ENCODE measurements around the gene HTR5A.

Gene HTR5A

DNA sequence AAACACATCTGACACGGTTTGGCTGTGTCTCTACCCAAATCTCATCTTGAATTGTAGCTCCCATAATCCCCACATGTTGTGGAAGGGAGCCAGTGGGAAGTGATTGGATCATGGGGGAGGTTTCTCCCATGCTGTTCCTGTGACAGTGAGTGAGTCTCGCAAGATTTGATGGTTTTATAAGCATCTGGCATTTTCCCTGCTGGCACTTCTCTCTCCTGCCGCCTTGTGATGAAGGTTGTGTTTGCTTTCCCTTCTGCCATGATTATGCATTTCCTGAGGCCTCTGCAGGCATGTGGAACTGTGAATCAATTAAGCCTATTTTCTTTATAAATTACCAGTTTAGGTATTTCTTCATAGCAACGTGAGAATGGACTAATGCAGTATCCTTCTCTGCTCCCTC is 5.9 kb upstream of the HTR5A start:
- H3K36me3 ChIP-seq (replicated peaks in 1 of 2; ENCODE audit: control insufficient read depth in 2 of 2, insufficient read depth in 2 of 2, low read length in 2 of 2): no peaks in the 10 kb centered on the region
- peaks cover 0 to 4% of the 10 kb centered on the region in 2 donors for H3K4me1 ChIP-seq (ENCODE audit: control insufficient read depth in 2 of 2, insufficient read depth in 1 of 2, low read depth in 1 of 2, low read length in 2 of 2)
- no peak overlapping the region for H2AK5ac ChIP-seq (ENCODE audit: low read depth, low read length)
- H4K8ac ChIP-seq (ENCODE audit: low read depth, low read length): no peak overlapping the region
- no peak overlapping the region for H3K18ac ChIP-seq (ENCODE audit: low read length)
- no peak overlapping the region for H3K4me2 ChIP-seq (ENCODE audit: insufficient read depth, low read length, poor library complexity, severe bottlenecking)
- H3K9me3 ChIP-seq (replicated peaks in 1 of 2; ENCODE audit: control insufficient read depth in 2 of 2, insufficient read depth in 1 of 2, low read depth in 1 of 2, low read length in 2 of 2): no peaks in the 10 kb centered on the region
- WGBS, 2 donors (ENCODE audit: extremely low coverage in 2 of 2, insufficient read length in 2 of 2, insufficient replicate concordance in 1 of 2): no CpG with 5 or more reads among the region's 4 CpGs
- no peak overlapping the region for H3K4me3 ChIP-seq (ENCODE audit: low read length in 2 of 2)
- no peak overlapping the region for H3K14ac ChIP-seq (ENCODE audit: low read length)
- H2BK120ac ChIP-seq (ENCODE audit: low read depth, low read length): no peak overlapping the region
- H2BK12ac ChIP-seq (ENCODE audit: low read length): no peak overlapping the region
- H2AFZ ChIP-seq (ENCODE audit: low read length): no peak overlapping the region
- no peak overlapping the region for H3K4ac ChIP-seq (ENCODE audit: low read length)
- no peak overlapping the region for H3K9ac ChIP-seq (ENCODE audit: low read depth, low read length, poor library complexity)
- no peak overlapping the region for H3K23ac ChIP-seq (ENCODE audit: low read depth, low read length, poor library complexity)
- no peak overlapping the region for H4K91ac ChIP-seq (ENCODE audit: low read depth, low read length, poor library complexity)
- H3K79me1 ChIP-seq (ENCODE audit: low read depth, low read length): no peaks in the 10 kb centered on the region
- peaks cover 0 to 10% (median 0%) of the 10 kb centered on the region in 3 experiments for H3K27me3 ChIP-seq (ENCODE audit: control insufficient read depth in 3 of 3, insufficient read depth in 3 of 3, low read depth in 1 of 3, low read length in 3 of 3)
- H2BK15ac ChIP-seq (ENCODE audit: low read length): no peak overlapping the region
- DNase-seq (ENCODE audit: low spot score): no peak
- no peak overlapping the region for H3K27ac ChIP-seq (replicated peaks; ENCODE audit: low read length)
- H2BK5ac ChIP-seq (ENCODE audit: low read length): no peak overlapping the region

GRCh38 chr7:155066417-155066950 is 3.6 kb upstream of the HTR5A start:
- Histone ChIP-seq H2BK120ac (ENCODE audit: low read depth, low read length) (no peak overlapping the region), H2BK12ac (ENCODE audit: low read length) (no peak overlapping the region), H3K4me1 (ENCODE audit: control insufficient read depth in 2 of 2, insufficient read depth in 1 of 2, low read depth in 1 of 2, low read length in 2 of 2) (peaks cover 0 to 4% of the 10 kb centered on the region in 2 donors), H2BK15ac (ENCODE audit: low read length) (no peak overlapping the region), H4K8ac (ENCODE audit: low read depth, low read length) (no peak overlapping the region), H3K4me2 (ENCODE audit: insufficient read depth, low read length, poor library complexity, severe bottlenecking) (no peak overlapping the region), H3K23ac (ENCODE audit: low read depth, low read length, poor library complexity) (no peak overlapping the region), H3K9me3 (replicated peaks in 1 of 2; ENCODE audit: control insufficient read depth in 2 of 2, insufficient read depth in 1 of 2, low read depth in 1 of 2, low read length in 2 of 2) (no peaks in the 10 kb centered on the region), H2BK5ac (ENCODE audit: low read length) (no peak overlapping the region), H3K27ac (replicated peaks; ENCODE audit: low read length) (no peak overlapping the region), H3K9ac (ENCODE audit: low read depth, low read length, poor library complexity) (no peak overlapping the region), H3K79me1 (ENCODE audit: low read depth, low read length) (no peaks in the 10 kb centered on the region), H3K36me3 (replicated peaks in 1 of 2; ENCODE audit: control insufficient read depth in 2 of 2, insufficient read depth in 2 of 2, low read length in 2 of 2) (no peaks in the 10 kb centered on the region), H3K27me3 (ENCODE audit: control insufficient read depth in 3 of 3, insufficient read depth in 3 of 3, low read depth in 1 of 3, low read length in 3 of 3) (peaks cover 2 to 17% (median 13%) of the 10 kb centered on the region in 3 experiments), H2AK5ac (ENCODE audit: low read depth, low read length) (no peak overlapping the region), H2AFZ (ENCODE audit: low read length) (no peak overlapping the region), H3K4me3 (ENCODE audit: low read length in 2 of 2) (no peak overlapping the region), H3K4ac (ENCODE audit: low read length) (no peak overlapping the region), H3K18ac (ENCODE audit: low read length) (no peak overlapping the region), H4K91ac (ENCODE audit: low read depth, low read length, poor library complexity) (no peak overlapping the region), H3K14ac (ENCODE audit: low read length) (no peak overlapping the region)
- no peak for DNase-seq (ENCODE audit: low spot score)
- WGBS, 2 donors (ENCODE audit: extremely low coverage in 2 of 2, insufficient read length in 2 of 2, insufficient replicate concordance in 1 of 2): no CpG with 5 or more reads among the region's 7 CpGs

DNA sequence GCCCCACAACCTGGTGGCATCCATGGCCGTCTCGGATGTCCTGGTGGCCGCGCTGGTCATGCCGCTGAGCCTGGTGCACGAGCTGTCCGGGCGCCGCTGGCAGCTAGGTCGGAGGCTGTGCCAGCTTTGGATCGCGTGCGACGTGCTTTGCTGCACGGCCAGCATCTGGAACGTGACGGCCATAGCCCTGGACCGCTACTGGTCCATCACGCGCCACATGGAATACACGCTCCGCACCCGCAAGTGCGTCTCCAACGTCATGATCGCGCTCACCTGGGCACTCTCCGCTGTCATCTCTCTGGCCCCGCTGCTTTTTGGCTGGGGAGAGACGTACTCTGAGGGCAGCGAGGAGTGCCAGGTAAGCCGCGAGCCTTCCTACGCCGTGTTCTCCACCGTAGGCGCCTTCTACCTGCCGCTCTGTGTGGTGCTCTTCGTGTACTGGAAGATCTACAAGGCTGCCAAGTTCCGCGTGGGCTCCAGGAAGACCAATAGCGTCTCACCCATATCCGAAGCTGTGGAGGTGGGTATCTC is 1.1 kb downstream of the HTR5A start:
- peaks cover 0 to 4% of the 10 kb centered on the region in 2 donors for H3K4me1 ChIP-seq (ENCODE audit: control insufficient read depth in 2 of 2, insufficient read depth in 1 of 2, low read depth in 1 of 2, low read length in 2 of 2)
- H3K14ac ChIP-seq (ENCODE audit: low read length): no peak overlapping the region
- H3K23ac ChIP-seq (ENCODE audit: low read depth, low read length, poor library complexity): peak overlapping the region; percentile 90
- DNase-seq (ENCODE audit: low spot score): no peak
- no peak overlapping the region for H3K4ac ChIP-seq (ENCODE audit: low read length)
- no peak overlapping the region for H3K4me2 ChIP-seq (ENCODE audit: insufficient read depth, low read length, poor library complexity, severe bottlenecking)
- no peak overlapping the region for H3K27ac ChIP-seq (replicated peaks; ENCODE audit: low read length)
- no peaks in the 10 kb centered on the region for H3K79me1 ChIP-seq (ENCODE audit: low read depth, low read length)
- H3K27me3 ChIP-seq (ENCODE audit: control insufficient read depth in 3 of 3, insufficient read depth in 3 of 3, low read depth in 1 of 3, low read length in 3 of 3): peaks cover 2 to 18% (median 13%) of the 10 kb centered on the region in 3 experiments
- H2BK15ac ChIP-seq (ENCODE audit: low read length): no peak overlapping the region
- H4K91ac ChIP-seq (ENCODE audit: low read depth, low read length, poor library complexity): no peak overlapping the region
- H2AFZ ChIP-seq (ENCODE audit: low read length): no peak overlapping the region
- no peaks in the 10 kb centered on the region for H3K36me3 ChIP-seq (replicated peaks in 1 of 2; ENCODE audit: control insufficient read depth in 2 of 2, insufficient read depth in 2 of 2, low read length in 2 of 2)
- no peak overlapping the region for H2BK120ac ChIP-seq (ENCODE audit: low read depth, low read length)
- no peak overlapping the region for H4K8ac ChIP-seq (ENCODE audit: low read depth, low read length)
- H3K9me3 ChIP-seq (replicated peaks in 1 of 2; ENCODE audit: control insufficient read depth in 2 of 2, insufficient read depth in 1 of 2, low read depth in 1 of 2, low read length in 2 of 2): no peaks in the 10 kb centered on the region
- WGBS, 2 donors (ENCODE audit: extremely low coverage in 2 of 2, insufficient read length in 2 of 2, insufficient replicate concordance in 1 of 2): no CpG with 5 or more reads among the region's 43 CpGs
- no peak overlapping the region for H3K18ac ChIP-seq (ENCODE audit: low read length)
- H2AK5ac ChIP-seq (ENCODE audit: low read depth, low read length): no peak overlapping the region
- H2BK12ac ChIP-seq (ENCODE audit: low read length): no peak overlapping the region
- H3K4me3 ChIP-seq (ENCODE audit: low read length in 2 of 2): no peak overlapping the region
- peak overlapping the region; percentile 26 for H3K9ac ChIP-seq (ENCODE audit: low read depth, low read length, poor library complexity)
- H2BK5ac ChIP-seq (ENCODE audit: low read length): no peak overlapping the region

DNA sequence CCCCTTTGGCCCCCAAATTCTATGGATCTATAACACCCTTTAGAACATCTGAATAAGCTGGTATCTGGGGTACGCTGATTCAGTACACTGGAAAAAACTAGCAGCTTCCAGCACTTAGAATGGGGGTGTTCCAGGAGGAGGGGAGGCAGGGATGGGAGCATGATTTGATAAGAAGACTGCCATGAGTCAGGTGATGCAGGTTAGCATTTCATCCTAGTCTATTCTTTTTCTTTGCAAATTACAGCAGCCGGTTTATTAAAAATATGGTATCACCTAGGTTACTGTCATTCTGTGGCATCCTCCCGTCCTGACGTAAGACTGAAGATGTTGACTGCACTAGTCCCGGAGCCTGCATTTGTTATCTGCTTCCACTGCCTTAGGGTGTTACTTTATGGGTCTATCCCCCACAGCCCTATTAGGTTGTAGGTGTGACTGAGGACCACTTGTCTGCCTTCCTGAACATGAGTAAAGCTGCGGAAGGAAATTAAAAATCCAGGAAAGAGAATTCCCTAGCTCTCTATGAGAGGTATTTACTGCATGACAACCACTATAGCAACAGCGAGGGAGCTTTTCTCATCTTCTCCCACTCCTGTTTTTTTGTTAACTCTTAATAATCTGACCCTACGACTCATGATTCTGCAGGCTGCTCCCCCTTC is 1.9 kb downstream of the HTR5A start:
- Histone ChIP-seq H4K91ac (ENCODE audit: low read depth, low read length, poor library complexity) (no peak overlapping the region), H3K23ac (ENCODE audit: low read depth, low read length, poor library complexity) (no peak overlapping the region), H3K4me1 (ENCODE audit: control insufficient read depth in 2 of 2, insufficient read depth in 1 of 2, low read depth in 1 of 2, low read length in 2 of 2) (peaks cover 0 to 4% of the 10 kb centered on the region in 2 donors), H3K27me3 (ENCODE audit: control insufficient read depth in 3 of 3, insufficient read depth in 3 of 3, low read depth in 1 of 3, low read length in 3 of 3) (peaks cover 2 to 18% (median 13%) of the 10 kb centered on the region in 3 experiments), H3K9ac (ENCODE audit: low read depth, low read length, poor library complexity) (no peak overlapping the region), H3K36me3 (replicated peaks in 1 of 2; ENCODE audit: control insufficient read depth in 2 of 2, insufficient read depth in 2 of 2, low read length in 2 of 2) (no peaks in the 10 kb centered on the region), H4K8ac (ENCODE audit: low read depth, low read length) (no peak overlapping the region), H3K14ac (ENCODE audit: low read length) (no peak overlapping the region), H2BK120ac (ENCODE audit: low read depth, low read length) (no peak overlapping the region), H3K4me3 (ENCODE audit: low read length in 2 of 2) (no peak overlapping the region), H3K4me2 (ENCODE audit: insufficient read depth, low read length, poor library complexity, severe bottlenecking) (no peak overlapping the region), H2AFZ (ENCODE audit: low read length) (no peak overlapping the region), H3K18ac (ENCODE audit: low read length) (no peak overlapping the region), H3K4ac (ENCODE audit: low read length) (no peak overlapping the region), H2BK5ac (ENCODE audit: low read length) (no peak overlapping the region), H2BK15ac (ENCODE audit: low read length) (no peak overlapping the region), H3K9me3 (replicated peaks in 1 of 2; ENCODE audit: control insufficient read depth in 2 of 2, insufficient read depth in 1 of 2, low read depth in 1 of 2, low read length in 2 of 2) (no peaks in the 10 kb centered on the region), H3K79me1 (ENCODE audit: low read depth, low read length) (no peaks in the 10 kb centered on the region), H3K27ac (replicated peaks; ENCODE audit: low read length) (no peak overlapping the region), H2AK5ac (ENCODE audit: low read depth, low read length) (no peak overlapping the region), H2BK12ac (ENCODE audit: low read length) (no peak overlapping the region)
- no peak for DNase-seq (ENCODE audit: low spot score)
- no CpG with 5 or more reads among the region's 8 CpGs for WGBS, 2 donors (ENCODE audit: extremely low coverage in 2 of 2, insufficient read length in 2 of 2, insufficient replicate concordance in 1 of 2)

Measured in neuronal stem cell (in vitro differentiated cells).